Ramos (cell line): ENCODE results near the gene GTPBP6.
"Not testable (repeated sequence)": the region's sequence is repeated elsewhere in the genome, so short reads cannot be mapped to it uniquely, and the experiment has no call there.

Source experiments
- in situ Hi-C: fragments of 300-500 bp; cut with MboI; formaldehyde crosslinking; loops from one replicate; pipeline ENCODE4 v1.14.3; 2022; ENCODE audit warnings: low sequenced_read_pairs; ENCODE audit not compliant: unreplicated experiment

Gene GTPBP6

DNA sequence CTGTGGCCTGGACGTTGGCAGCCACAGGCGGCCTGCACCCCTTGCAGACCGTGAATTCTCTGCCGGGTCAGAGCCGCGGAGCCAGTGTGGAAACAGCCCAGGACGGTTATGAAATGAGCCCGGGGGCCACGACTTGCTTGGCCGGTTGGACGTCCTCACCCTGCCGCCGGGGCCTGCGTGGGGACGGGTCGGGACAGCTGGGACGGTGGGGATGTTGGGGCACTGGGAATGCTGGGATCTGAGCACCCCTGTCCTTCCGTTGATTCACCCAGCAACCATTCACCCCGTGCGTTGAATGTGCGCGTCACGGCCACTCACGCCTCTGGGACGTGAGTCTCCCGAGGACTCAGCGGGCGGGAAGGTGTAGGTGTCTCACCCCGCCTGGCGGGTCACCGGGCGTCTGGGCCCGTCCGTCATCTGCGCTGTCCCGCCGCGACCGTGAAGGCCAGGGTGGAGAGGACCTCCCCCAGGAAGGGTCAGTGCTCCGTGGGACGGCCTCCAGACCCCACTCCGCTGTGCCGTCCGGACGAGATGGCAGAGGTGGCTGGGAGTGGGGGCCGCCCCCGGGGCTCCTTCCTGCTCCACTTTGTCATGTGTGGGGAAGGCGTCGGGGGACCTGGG is 41.9 kb downstream of the GTPBP6 start:
- in situ Hi-C loops, result no loop called here

- in situ Hi-C loops, result no loop called here
Measured at GRCh38 chrX:275967-276580, 42.5 kb downstream of the GTPBP6 start.

DNA sequence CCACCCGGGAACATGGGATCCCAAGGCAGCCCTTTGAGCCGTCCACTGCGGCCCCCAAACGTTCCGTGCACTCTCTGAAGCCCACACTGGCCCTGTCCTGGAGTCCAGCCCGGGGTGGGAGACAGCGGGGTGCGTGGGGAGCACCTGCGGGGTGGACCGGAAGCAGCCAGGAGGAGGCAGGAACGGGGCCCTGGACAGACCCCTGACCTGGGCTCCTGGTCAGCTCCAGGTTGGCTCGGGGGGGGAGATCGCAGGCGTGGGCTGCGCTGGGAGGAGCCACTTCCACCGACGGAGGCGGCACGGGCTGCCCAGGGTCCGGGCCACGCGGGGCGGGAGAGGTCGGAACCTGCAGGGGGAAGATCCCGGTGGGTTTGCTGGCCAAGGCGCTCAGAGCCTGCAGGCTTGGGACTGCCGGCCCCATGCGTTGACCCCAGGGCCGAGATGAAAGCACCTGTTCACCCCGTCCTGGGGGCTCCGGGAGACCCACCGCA is 43.1 kb downstream of the GTPBP6 start:
- in situ Hi-C loops, result no loop called here

DNA sequence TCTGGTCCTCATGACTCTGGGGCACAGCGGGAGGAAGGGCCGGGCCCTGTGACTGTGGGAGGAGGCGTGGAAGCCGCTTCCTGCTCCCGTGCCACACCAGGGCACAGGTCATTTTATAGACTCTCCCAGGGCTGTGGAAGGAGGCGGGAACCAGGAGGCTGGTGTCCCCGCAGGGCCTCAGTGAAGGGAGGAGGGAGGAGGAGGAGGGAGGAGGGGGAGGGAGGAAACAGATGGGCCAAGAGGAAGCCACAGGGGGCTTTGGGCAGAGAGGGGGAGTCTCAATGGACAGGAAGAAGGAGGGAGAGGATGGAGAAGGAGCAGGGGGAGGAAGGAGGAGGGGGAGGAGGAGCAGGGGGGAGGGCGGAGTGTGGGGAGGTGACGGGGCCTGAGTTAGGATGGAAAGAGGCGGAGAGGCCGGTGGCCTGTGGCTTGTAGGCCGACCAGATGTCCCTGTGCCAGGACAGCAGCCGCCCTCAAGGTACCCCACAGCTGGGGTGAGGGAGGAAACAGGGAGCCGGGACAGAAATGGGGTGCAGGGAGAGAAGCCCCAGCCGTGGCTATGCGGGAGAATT is 43.6 kb downstream of the GTPBP6 start:
- in situ Hi-C loops, result no loop called here

DNA sequence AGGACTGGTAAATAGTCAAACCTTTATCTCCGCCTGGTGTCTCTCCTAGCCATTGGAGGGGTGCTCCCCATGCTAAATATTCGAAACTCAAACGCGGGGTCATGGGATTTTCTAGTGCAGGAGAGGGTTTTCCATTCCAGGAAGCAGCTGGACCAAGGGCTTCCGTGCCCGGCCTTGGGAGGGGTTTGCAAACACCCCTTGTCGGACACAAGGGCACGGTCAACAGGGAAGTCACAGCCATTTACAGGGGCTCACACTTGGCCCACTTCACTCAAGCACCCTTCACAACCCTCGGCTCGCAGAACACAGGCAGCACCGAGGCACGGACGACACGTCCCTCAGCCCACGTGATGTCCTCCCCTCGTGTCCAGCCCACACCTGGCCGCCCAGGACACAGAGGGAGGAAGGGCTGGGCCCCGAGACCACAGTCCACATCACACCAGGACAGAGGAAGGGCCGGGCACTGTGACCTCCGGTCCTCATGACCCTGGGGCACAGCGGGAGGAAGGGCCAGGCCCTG is 47.7 kb downstream of the GTPBP6 start:
- in situ Hi-C loops, result no loop called here

DNA sequence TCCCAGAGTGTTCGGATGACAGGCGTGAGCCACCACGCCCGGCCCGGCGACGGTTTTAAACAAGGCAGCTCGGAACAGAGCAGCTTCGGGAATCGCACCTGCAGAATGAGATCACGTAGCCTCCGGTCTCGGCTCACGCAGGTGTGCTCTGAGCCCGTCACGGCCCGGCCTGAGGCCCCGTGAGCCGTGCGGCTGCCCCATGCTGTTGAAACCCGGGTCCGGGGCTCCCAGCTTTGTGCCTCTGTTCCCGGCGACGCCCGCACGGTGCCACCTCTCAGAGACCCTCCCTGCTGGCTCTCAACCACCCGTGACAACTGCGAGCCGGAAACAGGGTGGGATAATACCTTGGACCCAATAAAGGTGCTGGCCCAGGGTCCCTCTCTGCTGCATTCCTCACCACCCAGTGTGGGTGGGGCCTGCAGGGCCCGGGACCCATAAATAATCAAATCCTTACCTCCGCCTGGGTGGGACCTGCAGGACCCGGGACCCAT is 50.8 kb downstream of the GTPBP6 start:
- in situ Hi-C loops, result no loop called here

GRCh38 chrX:265502-265901 is 53.1 kb downstream of the GTPBP6 start:
- in situ Hi-C loops, result no loop called here

DNA sequence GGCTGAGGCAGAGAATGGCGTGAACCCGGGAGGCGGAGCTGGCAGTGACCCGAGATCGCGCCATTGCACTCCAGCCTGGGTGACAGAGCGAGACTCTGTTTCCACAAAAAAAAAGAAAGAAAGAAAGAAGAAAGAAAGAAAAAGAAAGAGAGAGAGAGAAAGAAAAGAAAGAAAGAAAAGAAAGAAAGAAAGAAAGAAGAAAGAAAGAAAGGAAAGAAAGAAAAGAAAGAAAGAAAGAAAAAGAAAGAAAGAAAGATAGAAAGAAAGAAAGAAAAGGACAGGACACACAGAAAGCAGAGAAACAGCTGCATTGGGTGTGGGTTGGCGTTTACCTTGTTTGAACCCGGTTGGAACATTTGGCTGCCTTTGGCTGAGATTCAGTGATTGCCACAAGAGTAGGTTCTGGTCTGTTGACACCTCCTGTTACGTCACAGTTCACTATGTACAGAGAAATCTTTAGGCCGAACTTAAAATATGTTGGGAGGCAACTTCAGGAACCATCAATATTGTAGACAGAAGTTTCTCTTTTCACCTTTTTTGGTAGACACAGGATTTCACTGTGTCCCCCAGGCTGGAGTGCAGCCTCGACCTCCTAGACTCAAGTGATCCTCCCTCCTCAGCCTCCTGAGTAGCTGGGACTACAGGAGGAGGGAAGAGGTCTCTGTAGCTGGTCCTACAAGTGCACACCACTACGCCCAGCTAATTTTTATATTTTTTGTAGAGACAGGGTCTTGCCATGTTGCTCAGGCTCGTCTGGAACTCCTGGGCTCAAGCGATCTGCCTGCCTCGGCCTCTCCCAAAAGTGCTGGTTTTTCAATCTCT is 53.8 kb downstream of the GTPBP6 start:
- in situ Hi-C loops, result no loop called here

- in situ Hi-C loops, result not testable (repeated sequence)
Measured at GRCh38 chrX:264006-264405, 54.6 kb downstream of the GTPBP6 start.

DNA sequence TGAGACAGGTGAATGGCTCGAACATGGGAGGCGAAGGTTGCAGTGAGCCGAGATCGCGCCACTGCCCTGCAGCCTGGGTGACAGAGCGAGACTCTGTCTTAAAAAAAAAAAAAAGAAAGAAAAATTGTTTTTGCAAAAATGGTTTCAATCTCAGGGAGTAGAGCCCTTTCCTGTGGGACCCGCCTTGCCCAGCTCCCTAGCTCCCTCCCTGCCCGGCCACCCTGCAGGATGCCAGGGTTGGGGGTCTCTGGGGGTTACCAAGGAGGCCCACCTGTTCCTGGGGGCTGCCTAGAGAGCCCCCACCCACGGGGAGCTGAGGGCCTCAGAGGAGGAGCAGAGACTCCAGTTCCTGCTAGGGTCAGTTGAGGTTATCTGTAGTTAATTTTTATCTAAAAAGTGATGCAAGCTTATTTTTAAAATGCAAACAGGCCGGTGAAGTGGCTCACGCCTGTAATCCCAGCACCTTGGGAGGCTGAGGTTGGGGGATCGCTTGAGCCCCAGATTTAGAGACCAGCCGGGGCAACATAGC is 56.2 kb downstream of the GTPBP6 start:
- in situ Hi-C loops, result no loop called here

- in situ Hi-C loops, result no loop called here
Measured at GRCh38 chrX:261919-262352, 56.7 kb downstream of the GTPBP6 start.

- in situ Hi-C loops, result no loop called here
Measured at GRCh38 chrX:261167-261918, 57.3 kb downstream of the GTPBP6 start.

GRCh38 chrX:259692-260355 is 58.8 kb downstream of the GTPBP6 start:
- in situ Hi-C loops, result no loop called here

GRCh38 chrX:258291-259040 is 60.1 kb downstream of the GTPBP6 start:
- in situ Hi-C loops, result no loop called here

GRCh38 chrX:257681-258289 is 60.8 kb downstream of the GTPBP6 start:
- in situ Hi-C loops, result no loop called here

DNA sequence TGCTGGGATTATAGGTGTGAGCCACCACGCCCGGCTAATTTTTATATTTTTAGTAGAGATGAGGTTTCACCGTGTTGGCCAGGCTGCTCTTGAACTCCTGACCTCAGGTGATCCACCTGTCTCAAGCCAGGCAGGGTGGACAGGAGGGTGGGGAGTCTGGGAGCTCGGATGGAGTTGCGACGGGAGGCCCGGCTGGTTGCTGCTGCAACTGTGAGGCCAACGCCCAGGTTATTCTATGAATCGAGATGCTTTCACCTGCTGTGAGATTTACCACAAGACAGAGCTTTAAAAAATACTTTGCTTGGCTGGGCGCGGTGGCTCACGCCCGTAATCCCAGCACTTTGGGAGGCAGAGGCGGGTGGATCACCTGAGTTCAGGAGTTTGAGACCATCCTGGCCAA is 61.5 kb downstream of the GTPBP6 start:
- in situ Hi-C loops, result not testable (repeated sequence)

GRCh38 chrX:255923-256331 is 62.7 kb downstream of the GTPBP6 start:
- in situ Hi-C loops, result no loop called here
